Inferior parietal cortex (tissue), 1 donor: ENCODE data around the gene KRT34.
"Not testable (repeated sequence)": the region's sequence is repeated elsewhere in the genome, so short reads cannot be mapped to it uniquely, and the experiment has no call there.

Experiments
- DNase-seq: peaks from one replicate; pipeline ENCODE4 v3.0.0-alpha.2; 2016; ENCODE audit errors: extremely low spot score

The KRT34 gene

DNA sequence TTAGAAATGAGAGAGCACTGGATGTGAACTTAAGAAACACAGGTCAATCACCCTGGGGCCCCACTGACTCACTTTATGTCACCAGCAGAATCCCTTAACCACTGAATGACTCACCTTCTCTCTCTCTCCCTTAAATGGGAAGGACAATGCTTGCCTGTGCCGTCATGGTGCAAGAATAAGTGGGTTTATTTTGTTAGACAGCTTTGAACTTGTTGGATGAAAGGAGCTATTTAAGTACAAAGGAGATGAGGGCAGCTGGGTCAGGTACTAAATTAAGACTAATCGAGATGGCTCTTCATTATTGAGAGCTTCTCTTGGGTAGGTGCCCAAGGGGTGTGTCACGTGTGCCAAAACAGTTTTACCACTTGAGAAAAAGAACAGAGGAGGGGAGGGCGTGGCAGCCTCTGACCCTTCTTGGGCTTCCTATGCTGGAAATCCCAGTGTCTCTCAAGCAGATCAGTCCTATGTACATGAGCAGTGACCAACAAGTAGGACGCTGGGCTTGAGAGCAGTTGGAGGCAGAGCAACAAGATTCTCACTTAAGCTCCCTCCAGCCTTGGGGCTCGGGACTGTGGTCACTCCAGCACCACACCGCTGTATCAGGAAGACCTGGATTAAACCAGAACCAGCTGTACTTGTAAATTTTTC is 22.0 kb upstream of the KRT34 start:
- no peak for DNase-seq

DNA sequence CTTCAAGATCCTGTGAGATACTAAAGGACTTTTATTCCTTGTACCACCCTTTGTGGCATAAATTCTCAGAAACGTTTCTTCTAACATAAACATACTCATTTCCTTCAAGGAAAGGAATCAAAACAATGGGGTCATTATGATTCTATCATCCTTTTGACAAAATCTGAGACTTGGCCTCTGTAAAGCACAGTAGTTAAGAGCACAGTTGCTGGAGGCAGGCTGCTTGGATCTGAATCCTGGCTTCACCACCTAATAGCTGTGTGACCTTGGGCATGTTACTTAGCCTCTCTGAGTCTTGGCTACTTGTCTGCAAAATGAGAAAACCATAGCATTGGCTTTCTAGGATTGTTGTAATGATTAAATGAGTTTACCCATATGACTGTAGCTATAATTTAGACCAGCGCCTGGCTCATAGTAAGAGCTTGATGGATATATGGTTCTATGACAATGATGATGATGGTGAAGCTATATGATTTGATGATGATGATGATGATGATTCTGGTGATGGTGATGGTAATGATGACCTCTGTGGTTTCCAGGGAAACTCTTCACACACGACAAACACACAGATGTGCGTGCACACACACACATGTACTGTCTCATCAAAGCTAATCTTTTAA is 21.4 kb upstream of the KRT34 start:
- DNase-seq: no peak

DNA sequence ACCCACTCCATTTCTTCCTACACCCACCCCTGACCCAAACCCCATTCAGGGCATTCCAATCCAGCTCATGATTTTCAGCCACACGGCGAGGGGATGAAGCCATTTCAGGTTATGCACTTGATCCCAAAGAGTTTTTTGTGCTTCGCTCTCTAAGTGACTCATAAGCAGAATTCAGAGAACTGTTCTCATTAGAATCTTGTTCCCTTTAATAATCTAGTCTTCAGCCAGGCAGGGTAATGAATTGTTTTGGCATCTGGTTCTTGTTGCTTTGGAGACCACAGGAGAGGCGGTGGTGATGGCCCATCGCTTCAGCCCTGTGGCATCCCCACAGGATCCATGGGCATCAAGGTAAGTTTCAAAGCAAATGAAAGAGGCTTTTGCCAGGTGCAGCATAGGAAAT is 20.1 kb upstream of the KRT34 start:
- DNase-seq: no peak

DNA sequence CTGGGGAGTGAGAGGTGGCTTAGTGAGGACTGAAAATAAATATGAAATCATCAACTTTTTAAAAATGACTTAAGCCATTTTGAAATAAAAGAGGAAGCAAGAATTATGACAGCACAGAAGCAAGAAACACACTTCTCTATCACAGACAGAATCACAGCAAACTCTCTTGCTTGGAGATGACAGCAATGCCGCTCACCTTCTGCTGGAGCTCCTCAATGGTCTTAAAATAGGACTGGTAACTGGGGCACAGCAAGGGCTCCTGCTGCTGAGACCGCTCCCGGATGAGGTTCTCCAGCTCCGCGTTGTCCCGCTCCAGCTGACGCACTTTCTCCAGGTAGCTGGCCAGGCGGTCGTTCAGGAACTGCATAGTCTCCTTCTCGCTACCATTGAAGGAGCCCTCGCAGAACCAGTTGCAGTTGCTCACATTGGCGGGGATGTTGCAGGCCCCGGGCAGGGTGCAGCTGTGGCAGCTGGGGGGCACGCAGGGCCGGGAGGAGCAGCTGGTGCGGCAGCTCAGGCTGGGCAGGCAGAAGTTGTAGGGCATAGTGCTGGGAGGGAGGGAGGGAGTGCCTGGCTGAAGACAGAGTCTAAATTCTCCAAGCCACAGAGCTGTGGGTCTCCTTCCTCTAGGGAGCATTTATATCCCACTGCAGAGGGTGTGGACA is 15.0 kb upstream of the KRT34 start, which contains the start of gene KRT31:
Gene KRT31 (minus strand): TSS at position 613 of the 665 bp plus-strand sequence. CDS start 69 bp downstream, at position 544.
- DNase-seq: no peak

DNA sequence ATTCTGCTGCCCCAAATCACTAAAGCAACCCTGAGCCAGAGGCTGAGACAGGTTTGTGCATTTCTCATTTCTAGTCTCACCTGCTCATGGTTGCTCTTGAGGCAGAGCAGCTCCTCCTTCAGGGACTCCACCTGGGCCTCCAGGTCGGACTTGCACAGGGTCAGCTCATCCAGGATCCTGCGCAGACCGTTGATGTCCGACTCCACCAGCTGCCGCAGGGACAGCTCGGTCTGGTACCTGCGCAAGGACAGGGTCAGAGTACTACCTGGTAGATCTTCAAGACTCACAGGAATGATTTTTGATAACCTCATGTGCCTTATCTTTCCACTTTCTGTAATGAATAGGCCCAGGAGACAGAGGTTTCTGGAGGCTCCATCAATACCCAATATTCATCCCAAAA is 14.2 kb upstream of the KRT34 start:
- DNase-seq: no peak

DNA sequence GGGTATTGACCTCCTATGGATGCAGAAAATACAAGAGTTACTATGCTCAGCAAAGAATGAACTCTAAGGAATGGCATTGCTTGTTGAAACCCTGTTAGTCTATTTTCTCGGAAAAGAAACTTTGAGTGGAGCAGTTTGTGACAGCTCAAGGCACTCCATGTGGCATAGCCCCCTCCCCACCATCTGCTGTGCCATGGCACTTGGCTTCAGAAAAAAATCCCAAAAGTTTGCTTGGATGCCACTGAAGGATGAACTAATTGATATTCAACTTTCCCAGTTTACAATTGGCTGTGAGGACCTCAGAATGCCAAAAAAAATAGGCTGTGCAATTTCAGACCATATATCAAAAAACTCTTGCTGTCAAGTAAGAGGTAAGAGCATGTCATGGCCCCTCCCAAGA is 13.5 kb upstream of the KRT34 start:
- DNase-seq: no peak

DNA sequence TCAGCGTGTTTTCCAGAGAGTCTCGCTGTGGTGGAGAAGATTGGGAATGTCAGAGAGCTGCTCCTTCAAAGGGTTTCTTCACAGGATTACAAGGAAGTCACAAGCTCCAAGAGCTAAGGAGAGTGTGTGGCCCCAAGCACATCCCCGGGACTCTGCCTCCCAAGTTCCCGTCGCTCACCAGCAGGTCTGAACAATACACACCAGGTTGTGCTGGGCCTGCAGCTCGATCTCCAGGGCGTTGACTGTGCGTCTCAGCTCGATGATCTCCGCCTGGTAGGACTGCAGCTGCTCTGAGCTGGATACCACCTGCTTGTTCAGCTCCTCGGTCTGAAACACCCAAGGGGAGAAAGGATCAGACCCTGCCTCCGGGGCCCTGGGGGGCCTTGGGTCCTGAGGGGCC is 12.9 kb upstream of the KRT34 start:
- DNase-seq: not testable (repeated sequence)

DNA sequence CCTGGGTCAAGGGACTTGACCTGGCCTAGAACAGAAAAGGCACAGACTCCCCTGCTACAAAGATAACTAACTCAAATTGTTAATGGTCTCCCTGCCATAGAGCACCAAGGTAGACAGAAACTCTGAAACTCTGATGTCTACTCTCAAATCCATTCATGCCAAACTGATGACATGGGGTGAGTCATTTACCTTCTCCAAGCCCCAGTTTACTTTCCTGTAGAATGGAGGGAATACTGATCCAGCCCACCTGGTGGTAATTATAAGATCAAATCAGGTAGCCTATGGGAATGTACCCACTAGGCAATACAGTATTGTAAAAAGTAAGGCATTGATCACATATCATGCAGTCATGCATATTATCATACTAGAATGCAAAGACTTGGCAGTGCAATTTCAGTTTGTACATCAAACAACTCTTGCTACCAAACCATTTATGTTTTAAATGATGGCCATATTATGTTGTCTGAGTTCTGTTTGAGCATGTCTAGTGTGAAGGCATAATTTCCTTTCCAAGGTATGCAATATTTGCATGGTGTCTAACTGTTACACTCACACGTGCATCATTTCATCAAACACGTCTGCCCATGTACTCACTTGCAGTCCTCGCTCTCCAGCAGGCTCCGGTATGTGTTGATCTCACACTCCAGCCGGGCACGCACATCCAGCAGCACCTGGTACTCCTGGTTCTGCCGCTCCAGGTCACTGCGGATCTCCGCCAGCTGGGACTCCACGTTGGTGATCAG is 12.3 kb upstream of the KRT34 start:
- DNase-seq: no peak

DNA sequence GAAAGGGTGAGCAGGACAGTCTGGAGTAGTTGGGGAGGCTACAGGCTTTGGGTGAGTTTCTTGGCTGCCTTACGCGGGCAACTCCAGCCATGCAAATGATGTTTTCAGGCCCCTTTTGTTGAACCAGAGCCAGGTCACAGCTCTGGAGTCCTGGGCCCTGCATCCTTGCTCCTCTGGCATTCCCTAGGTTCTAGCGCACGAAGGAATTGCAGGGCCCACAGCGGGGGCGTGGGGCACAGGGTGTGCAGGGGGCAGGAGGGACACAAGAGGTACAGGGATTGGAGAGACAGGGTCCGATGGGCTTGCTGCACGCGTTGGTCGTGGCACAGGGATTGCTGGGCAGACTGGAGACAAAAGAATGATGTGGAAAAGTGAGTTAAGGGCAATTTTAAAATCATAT is 11.7 kb upstream of the KRT34 start:
- DNase-seq: no peak

DNA sequence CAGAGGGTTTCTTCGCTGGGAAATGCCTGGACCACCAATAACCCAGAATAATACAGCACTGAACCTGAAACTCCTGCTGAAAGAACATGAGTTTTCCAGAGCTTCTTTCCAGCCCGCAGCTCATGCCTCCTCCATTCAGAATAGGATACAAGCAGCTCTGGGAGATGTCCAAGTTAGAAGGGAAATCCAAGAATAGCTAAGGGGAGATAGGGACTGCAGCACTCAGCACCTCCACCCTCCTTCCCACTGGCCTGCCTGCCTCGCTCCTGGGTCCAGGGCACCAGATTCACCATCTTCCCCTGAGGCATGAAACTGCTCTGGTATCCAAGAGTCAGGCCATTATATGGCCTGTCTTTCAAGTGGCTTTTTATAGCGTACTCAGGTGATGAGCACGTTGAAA is 11.2 kb upstream of the KRT34 start:
- DNase-seq: no peak

DNA sequence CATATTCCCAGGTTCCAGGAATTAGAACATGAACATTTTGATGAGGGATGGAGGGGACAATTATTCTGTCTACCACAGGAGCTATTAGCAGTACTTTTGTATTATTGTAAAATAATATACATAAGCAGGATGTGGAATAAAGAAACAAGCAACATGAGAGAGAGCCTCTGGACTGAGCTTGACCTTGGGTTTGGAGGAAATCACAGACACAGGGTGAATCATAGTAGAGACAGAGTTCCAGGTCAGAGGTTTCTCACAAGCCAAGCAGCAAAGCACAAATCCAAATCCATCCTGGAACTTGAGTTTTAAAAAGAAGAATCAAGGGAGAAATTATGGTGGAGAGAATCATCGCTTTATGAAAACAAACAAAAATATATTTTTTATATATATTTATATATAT is 10.2 kb upstream of the KRT34 start:
- DNase-seq: no peak

DNA sequence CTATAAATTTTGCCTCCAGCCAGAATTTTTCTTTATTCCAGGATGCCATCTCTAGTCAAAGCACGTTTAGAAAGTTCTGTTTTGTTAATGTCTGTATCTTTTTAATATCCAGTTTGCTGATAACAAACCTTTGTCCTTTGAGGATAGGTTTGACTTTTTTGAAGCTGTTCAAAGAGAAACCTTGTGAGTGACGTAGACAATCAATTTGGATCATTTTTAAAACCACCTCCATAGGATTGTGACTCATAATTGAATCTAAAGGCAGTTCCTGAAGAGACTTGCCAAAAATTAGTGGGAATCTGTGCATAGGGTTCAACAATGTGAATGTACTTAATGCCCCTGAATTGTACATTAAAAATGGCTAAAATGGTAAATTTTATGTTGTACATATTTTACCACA is 9.4 kb upstream of the KRT34 start:
- DNase-seq: no peak

DNA sequence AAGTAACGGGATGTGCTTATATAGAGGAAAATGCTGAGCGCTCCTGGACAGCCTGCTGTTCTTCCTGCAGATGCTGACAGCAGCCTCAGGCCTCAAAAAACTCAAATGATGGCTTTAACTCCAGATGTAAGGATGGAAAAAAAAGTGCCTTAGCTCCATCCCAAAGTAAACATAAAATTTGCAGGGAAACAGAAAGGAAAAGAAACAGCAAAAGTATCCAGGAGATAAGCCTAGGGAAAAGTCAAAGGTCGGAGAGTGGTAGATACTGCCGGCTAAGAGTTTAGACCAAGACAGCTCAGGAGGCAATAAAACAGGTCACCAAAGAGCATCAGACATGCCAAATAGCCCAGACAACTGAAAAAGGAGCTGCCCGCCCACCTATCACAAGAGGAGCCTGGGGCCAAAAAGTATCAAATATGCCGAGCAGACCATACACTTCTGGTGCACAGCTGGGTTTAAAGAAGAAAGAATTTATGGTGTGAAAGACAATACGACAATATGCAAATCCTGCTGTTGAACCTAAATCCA is 8.4 kb upstream of the KRT34 start:
- no peak for DNase-seq

DNA sequence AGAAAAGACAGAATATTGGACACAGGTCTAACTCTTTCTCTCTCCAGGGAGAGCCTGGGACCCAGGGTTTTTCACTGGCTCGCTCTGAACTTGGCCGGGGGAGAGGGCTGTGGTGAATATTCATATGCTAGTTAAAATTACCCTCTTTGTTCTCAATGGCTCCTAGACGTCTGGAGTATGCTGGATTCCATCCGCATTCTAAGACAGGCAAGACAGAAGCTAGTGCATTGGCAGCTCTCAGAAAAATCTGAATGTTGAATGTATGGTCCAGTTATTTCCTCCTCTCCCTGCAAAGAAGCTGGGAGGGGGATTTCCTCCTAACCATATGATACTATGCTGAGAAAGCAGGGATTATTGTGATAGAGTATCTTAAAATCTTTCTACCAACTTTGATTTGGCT is 5.6 kb upstream of the KRT34 start:
- DNase-seq: no peak

DNA sequence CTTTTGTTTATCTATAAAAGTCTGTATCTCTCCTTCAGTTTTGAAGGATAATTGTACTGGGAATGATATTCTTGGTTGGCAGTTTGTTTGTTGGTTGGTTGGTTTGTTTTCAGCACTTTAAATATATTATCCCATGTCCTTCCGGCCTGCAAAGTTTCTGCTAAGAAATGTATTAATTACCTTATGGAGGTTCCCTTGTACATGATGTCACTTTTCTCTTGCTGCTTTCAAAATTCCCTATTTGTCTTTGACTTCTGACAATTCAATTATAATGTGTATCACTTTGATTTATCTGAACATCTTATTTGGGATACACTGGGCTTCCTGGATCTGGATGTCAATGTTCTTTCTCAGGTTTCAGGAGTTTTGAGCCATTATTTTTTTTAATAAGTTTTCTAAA is 4.1 kb upstream of the KRT34 start:
- no peak for DNase-seq

DNA sequence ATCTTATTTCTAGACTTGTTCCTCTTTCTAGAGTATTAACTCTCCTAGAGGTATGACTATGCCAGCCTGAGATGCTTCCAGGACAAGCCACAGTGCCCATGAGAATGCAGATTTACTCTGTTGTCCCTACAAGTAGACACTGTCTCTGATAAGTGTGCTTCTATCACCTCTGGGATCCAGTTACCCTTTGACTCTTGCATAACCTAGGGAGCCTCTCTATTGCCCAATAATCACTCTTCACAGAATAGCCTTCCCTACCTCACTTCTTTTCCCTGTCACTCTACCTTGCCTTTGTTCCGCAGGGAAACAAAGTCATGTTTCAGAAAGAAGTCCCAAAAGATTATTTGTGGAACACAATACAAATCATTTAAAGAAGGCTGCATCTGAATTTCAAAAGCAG is 1.6 kb upstream of the KRT34 start:
- no peak for DNase-seq

DNA sequence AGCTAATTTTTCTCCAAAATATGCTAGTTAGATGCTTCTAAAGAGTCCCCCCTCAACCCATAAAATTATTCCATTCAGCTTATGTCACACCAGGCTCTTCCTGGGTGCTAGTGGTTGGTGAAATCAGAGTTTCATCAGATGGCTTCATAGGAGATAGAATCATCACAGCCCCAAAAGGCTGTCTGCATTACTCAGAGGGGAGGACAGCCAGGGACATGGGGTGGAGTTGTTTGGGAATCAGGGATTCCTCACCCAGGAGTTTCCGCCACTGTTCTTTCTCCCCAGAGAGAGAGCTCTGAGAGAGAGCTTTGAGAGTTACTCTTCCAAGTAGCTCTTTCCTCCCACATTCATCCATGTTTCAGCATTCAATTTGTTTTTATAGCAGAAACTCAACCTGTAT is 288 bp upstream of the KRT34 start:
- no peak for DNase-seq

DNA sequence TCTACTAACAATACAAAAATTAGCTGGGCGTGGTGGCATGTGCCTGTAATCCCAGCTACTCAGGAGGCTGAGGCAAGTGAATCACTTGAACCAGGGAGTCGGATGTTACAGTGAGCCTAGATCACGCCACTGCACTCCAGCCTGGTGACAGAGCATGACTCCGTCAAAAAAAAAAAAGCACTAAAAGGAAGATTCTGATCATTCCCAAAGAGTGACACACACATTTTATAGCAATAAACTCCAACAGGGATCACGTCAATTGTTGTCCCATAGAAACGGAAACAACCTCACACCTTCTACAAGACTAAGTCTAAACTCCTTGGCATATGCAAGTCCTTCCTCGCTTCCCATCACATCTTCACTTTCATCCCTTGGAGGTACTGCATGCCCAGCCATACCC is 2.0 kb downstream of the KRT34 start:
- not testable (repeated sequence) for DNase-seq

DNA sequence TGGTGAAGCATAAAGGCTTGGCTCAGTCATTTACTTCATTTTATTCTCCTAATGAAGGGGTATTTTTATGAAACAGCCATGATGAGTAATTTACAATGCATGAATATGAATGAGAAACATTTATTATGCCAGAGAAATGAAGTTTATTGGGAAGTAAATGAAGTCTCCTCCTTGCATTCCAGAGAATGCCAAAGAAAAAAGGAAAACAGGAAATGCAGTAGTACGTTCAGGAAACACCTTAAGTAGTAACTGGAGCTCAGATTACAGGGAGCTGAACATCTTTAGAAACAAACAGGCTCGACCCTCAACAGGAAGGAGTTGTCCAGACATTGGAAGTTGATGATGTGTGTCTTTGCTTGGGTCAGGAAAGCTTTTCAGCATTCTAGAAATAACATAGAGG is 4.6 kb downstream of the KRT34 start:
- DNase-seq: no peak

DNA sequence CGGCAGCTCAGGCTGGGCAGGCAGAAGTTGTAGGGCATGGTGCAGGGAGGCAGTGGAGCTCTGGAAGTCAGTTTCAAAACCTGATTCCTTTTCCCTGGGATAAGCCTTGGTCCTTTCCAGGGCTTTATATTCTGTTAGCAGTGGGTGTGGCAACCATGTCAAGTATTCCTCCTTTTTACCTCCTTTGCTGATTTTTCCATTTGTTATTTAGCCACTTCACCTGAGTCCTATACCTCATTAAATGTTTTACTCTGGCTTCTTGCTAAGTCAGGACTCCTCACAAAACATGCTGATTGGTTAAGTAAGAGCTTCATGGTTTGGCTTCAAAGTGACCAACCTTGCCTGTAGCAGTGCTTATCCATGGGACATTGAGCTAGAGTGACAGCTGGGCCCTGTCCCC is 12.4 kb downstream of the KRT34 start, which contains the start of gene KRT33B:
Gene KRT33B (minus strand): TSS at position 101 of the 400 bp plus-strand sequence. CDS start 63 bp downstream, at position 38.
- DNase-seq: no peak

DNA sequence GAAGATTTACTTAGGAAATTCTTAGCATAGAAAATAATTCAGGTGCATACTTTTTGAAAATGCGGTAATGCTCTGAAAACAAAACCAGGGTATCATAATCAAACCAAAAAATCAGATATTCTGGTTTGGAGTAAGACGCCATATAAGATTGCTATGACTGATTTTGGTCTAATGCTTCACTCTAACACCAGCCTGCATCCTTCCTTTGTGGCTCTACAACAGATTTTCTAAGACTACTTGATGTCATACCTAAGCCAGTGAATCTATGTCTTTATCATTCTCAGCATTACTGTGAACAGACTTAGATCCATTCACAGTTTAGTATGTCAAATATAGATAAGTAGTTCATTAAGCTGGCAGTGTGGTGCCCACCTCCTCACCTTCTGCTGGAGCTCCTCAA is 13.1 kb downstream of the KRT34 start:
- DNase-seq: no peak

DNA sequence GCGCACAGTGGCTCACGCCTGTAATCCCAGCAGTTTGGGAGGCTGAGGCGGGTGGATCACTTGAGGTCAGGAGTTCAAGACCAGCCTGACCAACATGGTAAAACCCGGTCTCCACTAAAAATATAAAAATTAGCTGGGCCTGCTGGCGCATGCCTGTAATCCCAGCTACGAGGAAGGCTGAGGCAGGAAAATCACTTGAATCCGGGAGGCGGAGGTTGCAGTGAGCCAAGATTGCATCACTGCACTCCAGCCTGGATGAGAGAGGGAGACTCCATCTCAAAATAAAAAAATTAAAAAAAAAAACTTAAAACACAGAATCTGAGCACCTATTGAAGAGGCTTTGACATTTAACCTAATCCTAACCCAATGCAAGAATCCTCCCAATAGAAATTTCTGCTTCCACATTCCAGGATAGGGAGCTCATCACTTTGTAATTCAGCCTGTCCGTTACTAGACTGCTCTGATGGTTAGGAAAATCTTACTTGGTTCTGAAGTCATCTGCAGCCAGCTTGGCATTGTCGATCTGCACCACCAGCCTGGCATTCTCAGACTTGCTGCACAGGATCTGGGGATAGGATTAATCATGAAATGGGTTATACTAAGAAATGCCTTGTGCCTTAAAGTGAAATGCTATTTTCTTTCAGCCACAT is 14.6 kb downstream of the KRT34 start:
- no peak for DNase-seq
